Measurements from ENCODE around the gene PRRG2. TPM values are rescaled to one million over a fixed set of nuclear protein-coding genes. Genes with fewer than 3 reads are reported as not detected.

The PRRG2 gene
- total and polyA plus RNA-seq, 9 of the 15 experiments (the other 6 are each of a cell fraction or from before 2014, with no cell fraction given) = 0.06 to 1.1 (median 0.33) TPM

- TF ChIP-seq THAP12 (CRISPR knock-in tag; IDR thresholded peaks at IDR 0.05) (peak; percentile 79), ZNF668 (CRISPR knock-in tag; IDR thresholded peaks at IDR 0.05) (no peak), ZNF12 (CRISPR knock-in tag; IDR thresholded peaks at IDR 0.05) (0 out of 2 replicates have a peak, but pooled peaks have one; percentile 44), IFI16 (CRISPR knock-in tag; IDR thresholded peaks at IDR 0.05) (no peak), ZNF561 (CRISPR knock-in tag; conservative IDR thresholded peaks at IDR 0.05) (no peak), ID3 (CRISPR knock-in tag; IDR thresholded peaks at IDR 0.05) (no peak), ID3 (tag; IDR thresholded peaks at IDR 0.05) (peak; percentile 79; the same call in 1 of the 2 replicates), TCF7L2 (IDR thresholded peaks at IDR 0.05; ENCODE audit: low read depth, low read length) (no peak), ZNF41 (CRISPR knock-in tag; conservative IDR thresholded peaks at IDR 0.05) (no peak), ZNF217 (CRISPR knock-in tag; IDR thresholded peaks at IDR 0.05) (no peak), SMARCA4 (IDR thresholded peaks at IDR 0.05) (peak; percentile 63), ELF1 (tag; IDR thresholded peaks at IDR 0.05) (peak; percentile 15; the same call in 1 of the 2 replicates), ETV5 (CRISPR knock-in tag; IDR thresholded peaks at IDR 0.05; ENCODE audit: low read depth) (peak; percentile 74), ZNF512 (tag; IDR thresholded peaks at IDR 0.05) (no peak), MYC (IDR thresholded peaks at IDR 0.05; ENCODE audit: low read depth, low read length) (peak; percentile 51; the same call in 1 of the 2 replicates), MYC (CRISPR knock-in tag; IDR thresholded peaks at IDR 0.05; ENCODE audit: borderline replicate concordance, low read depth) (peak; percentile 79; the same call in 1 of the 2 replicates), TEAD2 (tag; IDR thresholded peaks at IDR 0.05) (no peak), RFX1 (IDR thresholded peaks at IDR 0.05) (no peak), HDAC8 (tag; IDR thresholded peaks at IDR 0.05) (no peak), NCOR1 (IDR thresholded peaks at IDR 0.05) (no peak), SMAD1 (IDR thresholded peaks at IDR 0.05; ENCODE audit: low read depth, low read length, partially characterized antibody) (peak; percentile 72), TAL1 (IDR thresholded peaks at IDR 0.05) (no peak), FUS (optimal IDR thresholded peaks at IDR 0.05; ENCODE audit: low read depth, low read length) (no peak)
These were observed 9.2 kb downstream of the PRRG2 start (continued) for GRCh38 chr19:49590071-49590970.
